Karpas-422 (cell line): ENCODE data around the gene SIVA1. TPM values are rescaled to one million over a fixed set of nuclear protein-coding genes. Genes with fewer than 3 reads are reported as not detected.
"Not testable (repeated sequence)": the region's sequence is repeated elsewhere in the genome, so short reads cannot be mapped to it uniquely, and the experiment has no call there.

Experiments
- DNase-seq: peaks from one replicate; pipeline ENCODE4 v3.0.0-alpha.2; 2015
- H2AFZ ChIP-seq: fragments of 200-600 bp; sonication (generic); 2 replicates; pipeline ENCODE4 v1.6.1; 2014; ENCODE audit warnings: antibody characterized with exemption, low read length, mixed read lengths
- H3K27ac ChIP-seq: fragments of 200-600 bp; sonication (generic); 2 replicates; pipeline ENCODE4 v1.5.1; 2014; ENCODE audit warnings: mild to moderate bottlenecking, low read length, moderate library complexity
- H3K27me3 ChIP-seq: fragments of 200-600 bp; sonication (generic); 2 replicates; pipeline ENCODE4 v1.6.1; 2014; ENCODE audit warnings: low read length, mixed read lengths
- H3K36me3 ChIP-seq: fragments of 200-600 bp; sonication (generic); 2 replicates; pipeline ENCODE4 v1.6.1; 2014; ENCODE audit warnings: low read length, mixed read lengths; ENCODE audit not compliant: insufficient read depth
- H3K4me1 ChIP-seq: fragments of 200-600 bp; sonication (generic); 2 replicates; pipeline ENCODE4 v1.6.1; 2014; ENCODE audit warnings: mild to moderate bottlenecking, low read length, mixed read lengths
- H3K4me2 ChIP-seq: fragments of 200-600 bp; sonication (generic); 2 replicates; pipeline ENCODE4 v1.6.1; 2014; ENCODE audit warnings: low read length, low read depth, mild to moderate bottlenecking; ENCODE audit not compliant: poor library complexity, severe bottlenecking
- H3K4me3 ChIP-seq: fragments of 200-600 bp; sonication (generic); 2 replicates; pipeline ENCODE4 v1.5.1; 2014; ENCODE audit warnings: mild to moderate bottlenecking, antibody characterized with exemption, low read length, mixed read lengths
- H3K79me2 ChIP-seq: fragments of 200-600 bp; sonication (generic); 2 replicates; pipeline ENCODE4 v1.6.1; 2014; ENCODE audit warnings: mild to moderate bottlenecking, low read length, mixed read lengths
- H3K9ac ChIP-seq: fragments of 200-600 bp; sonication (generic); 2 replicates; pipeline ENCODE4 v1.6.0; 2014; ENCODE audit warnings: low read length
- H3K9me2 ChIP-seq: fragments of 200-600 bp; sonication (generic), shearing (Covaris generic); replicated peaks from 2 replicates; pipeline ENCODE4 v1.6.0; 2014; ENCODE audit warnings: mild to moderate bottlenecking, low read length, moderate library complexity; ENCODE audit not compliant: insufficient read depth
- H3K9me3 ChIP-seq: fragments of 300-700, 200-600 bp; sonication (generic); 2 replicates; pipeline ENCODE4 v1.6.1; 2014; ENCODE audit warnings: low read length, mixed read lengths
- H4K20me1 ChIP-seq: fragments of 200-600 bp; sonication (generic); 2 replicates; pipeline ENCODE4 v1.6.1; 2014; ENCODE audit warnings: mild to moderate bottlenecking, antibody characterized with exemption, low read length, low read depth; ENCODE audit not compliant: insufficient read depth
- total RNA-seq: library from RNA; depleted of rRNA; stranded (reverse); fragments of >200 nt; shearing (Covaris generic); gene quantifications from 2 replicates; pipeline ENCODE4 v1.2.3, GENCODE V29; 2014; ENCODE audit warnings: low replicate concordance

The SIVA1 gene
- total RNA-seq, 1 experiment from 2014 or later, result 68.1 TPM

DNA sequence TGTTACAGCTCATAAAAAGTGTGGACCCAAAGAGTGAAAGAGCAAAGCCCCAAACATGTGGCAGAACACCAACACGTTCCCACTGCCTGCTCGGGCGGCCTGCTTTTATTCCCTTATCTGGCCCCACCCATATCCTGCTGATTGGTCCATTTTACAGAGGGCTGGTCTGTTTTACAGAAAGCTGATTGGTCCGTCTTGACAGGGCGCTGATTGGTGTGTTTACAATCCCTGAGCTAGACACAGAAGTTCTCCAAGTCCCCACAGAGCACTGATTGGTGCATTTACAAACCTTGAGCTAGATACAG, 2.2 kb upstream of the SIVA1 start:
- DNase-seq, result peak; percentile 77
- H3K9me2 ChIP-seq, H3K4me2 ChIP-seq, H3K9ac ChIP-seq, H3K36me3 ChIP-seq, H3K9me3 ChIP-seq, H2AFZ ChIP-seq, H3K27me3 ChIP-seq, H3K4me3 ChIP-seq, H3K27ac ChIP-seq: not testable (repeated sequence)
- Histone ChIP-seq H3K4me1 (peaks cover 20% of the 10 kb centered on the region), H4K20me1 (peaks cover 20% of the 10 kb centered on the region), H3K79me2 (peaks cover 27% of the 10 kb centered on the region)

DNA sequence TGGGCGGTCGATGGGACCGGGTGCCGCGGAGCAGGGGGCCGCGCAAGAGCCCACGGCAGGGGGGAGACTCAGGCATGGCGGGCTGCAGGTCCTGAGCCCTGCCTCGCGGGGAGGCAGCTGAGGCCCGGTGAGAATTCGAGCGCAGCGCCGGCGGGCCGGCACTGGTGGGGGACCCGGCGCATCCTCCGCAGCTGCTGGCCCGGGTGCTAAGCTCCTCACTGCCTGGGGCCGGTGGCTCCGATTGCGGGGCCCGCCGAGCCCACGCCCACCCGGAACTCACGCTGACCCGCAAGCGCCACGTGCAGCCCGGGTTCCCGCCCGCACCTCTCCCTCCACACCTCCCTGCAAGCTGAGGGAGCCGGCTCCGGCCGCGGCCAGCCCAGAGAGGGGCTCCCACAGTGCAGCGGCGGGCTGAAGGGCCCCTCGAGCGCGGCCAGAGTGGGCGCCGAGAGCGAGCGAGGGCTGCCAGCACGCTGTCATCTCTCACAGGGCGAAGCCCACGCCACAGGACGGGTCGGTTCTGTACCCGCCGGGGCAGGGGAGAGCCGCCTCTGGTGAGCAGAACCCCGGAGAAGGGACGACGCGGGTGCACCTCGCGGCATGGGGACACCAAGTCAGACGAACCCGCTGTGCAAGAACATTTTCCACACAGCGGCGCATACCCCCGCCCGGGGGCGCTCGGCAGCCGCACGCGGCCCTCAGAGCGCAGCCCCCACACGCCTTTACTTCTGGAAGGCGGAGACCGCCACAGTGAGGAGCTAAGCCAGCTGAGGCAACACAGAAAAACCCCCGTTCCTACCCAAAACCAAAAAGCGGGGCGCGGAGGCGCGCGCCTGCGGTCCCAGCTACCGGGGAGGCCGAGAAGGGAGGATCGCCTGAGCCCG, 1.2 kb upstream of the SIVA1 start:
- no peaks in the 10 kb centered on the region for H3K9me2 ChIP-seq
- peaks cover 37% of the 10 kb centered on the region for H3K79me2 ChIP-seq
- no peak for DNase-seq
- peak overlapping the region; percentile 89 for H3K4me2 ChIP-seq
- peaks cover 20% of the 10 kb centered on the region for H3K4me1 ChIP-seq
- H3K27me3 ChIP-seq, result no peaks in the 10 kb centered on the region
- H3K9ac ChIP-seq, result peak overlapping the region; percentile 77
- peaks cover 20% of the 10 kb centered on the region for H4K20me1 ChIP-seq
- H2AFZ ChIP-seq, result peak overlapping the region; percentile 97
- H3K36me3 ChIP-seq, result no peaks in the 10 kb centered on the region; the same call in 1 of the 2 replicates
- H3K9me3 ChIP-seq, result no peaks in the 10 kb centered on the region
- H3K4me3 ChIP-seq, result peak overlapping the region; percentile 69
- H3K27ac ChIP-seq, result peak overlapping the region; percentile 51; the same call in 1 of the 2 replicates

DNA sequence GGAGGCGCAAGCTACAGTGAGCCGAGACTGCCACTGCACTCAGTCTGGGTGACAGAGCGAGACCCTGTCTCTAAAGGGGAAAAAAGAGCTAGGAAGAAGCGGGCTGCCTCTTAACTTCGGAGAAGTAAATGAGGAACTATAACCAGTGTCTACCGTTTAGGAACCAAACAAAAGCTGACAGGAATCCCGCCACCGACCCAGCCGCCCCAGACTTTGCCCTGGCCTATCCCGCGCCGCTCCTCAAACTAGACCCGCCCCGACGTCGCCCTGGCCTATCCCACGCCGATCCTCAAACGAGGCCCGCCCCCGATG, 568 bp upstream of the SIVA1 start:
- no peaks in the 10 kb centered on the region for H3K27me3 ChIP-seq
- H3K4me1 ChIP-seq, result peaks cover 20% of the 10 kb centered on the region
- peak overlapping the region; percentile 77 for H3K9ac ChIP-seq
- peak overlapping the region; percentile 89 for H3K4me2 ChIP-seq
- no peaks in the 10 kb centered on the region for H3K9me3 ChIP-seq
- no peaks in the 10 kb centered on the region for H3K9me2 ChIP-seq
- H3K4me3 ChIP-seq, result peak overlapping the region; percentile 69
- H2AFZ ChIP-seq, result peak overlapping the region; percentile 97
- H4K20me1 ChIP-seq, result peaks cover 20% of the 10 kb centered on the region
- DNase-seq, result no peak
- peaks cover 5% of the 10 kb centered on the region; the same call in 1 of the 2 replicates for H3K36me3 ChIP-seq
- H3K27ac ChIP-seq, result peak overlapping the region; percentile 51; the same call in 1 of the 2 replicates
- peaks cover 43% of the 10 kb centered on the region for H3K79me2 ChIP-seq

DNA sequence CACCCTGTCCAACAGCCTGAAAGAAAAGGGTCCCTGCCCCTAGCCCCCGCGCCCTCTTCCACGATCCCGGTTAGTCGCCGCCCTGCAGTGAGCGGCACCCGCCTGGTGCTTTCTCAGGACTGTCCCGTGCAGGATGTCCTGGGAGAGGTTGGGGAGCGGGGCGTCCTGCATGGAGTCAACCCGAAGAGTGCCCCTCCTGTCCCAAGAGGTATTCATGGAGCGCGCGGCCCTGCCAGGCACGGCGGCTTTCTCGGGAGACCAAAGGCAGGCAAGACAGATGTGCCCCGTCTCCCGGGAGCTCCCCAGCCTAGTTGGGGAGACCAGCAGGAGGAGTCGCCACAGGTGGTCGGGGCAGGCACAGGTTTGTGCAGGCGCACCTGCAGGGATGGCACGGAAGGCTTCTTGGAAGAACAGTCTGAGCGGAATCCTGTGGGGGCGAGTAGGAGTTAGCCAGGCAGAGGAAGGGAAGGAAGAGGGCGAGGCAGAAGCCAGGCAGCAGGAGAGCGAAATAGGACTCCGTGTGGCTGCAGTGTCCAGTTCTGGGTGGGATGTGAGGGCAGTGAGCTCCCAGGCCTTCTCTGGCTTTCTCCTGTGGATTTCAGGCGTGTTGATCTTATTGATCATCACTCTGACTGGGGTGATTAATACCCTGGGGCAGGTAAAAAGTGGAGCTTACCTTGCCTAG, 723 bp downstream of the SIVA1 start:
- DNase-seq, result peak; percentile 58
- peak overlapping the region; percentile 90 for H3K9ac ChIP-seq
- H3K4me3 ChIP-seq, result peak overlapping the region; percentile 99
- H3K9me3 ChIP-seq, result no peaks in the 10 kb centered on the region
- peaks cover 20% of the 10 kb centered on the region for H3K4me1 ChIP-seq
- peaks cover 48% of the 10 kb centered on the region for H3K79me2 ChIP-seq
- H3K9me2 ChIP-seq, result no peaks in the 10 kb centered on the region
- peak overlapping the region; percentile 94 for H3K4me2 ChIP-seq
- no peak overlapping the region for H3K27ac ChIP-seq
- peaks cover 5% of the 10 kb centered on the region; the same call in 1 of the 2 replicates for H3K36me3 ChIP-seq
- peaks cover 24% of the 10 kb centered on the region for H4K20me1 ChIP-seq
- no peak overlapping the region for H2AFZ ChIP-seq
- H3K27me3 ChIP-seq, result no peaks in the 10 kb centered on the region

DNA sequence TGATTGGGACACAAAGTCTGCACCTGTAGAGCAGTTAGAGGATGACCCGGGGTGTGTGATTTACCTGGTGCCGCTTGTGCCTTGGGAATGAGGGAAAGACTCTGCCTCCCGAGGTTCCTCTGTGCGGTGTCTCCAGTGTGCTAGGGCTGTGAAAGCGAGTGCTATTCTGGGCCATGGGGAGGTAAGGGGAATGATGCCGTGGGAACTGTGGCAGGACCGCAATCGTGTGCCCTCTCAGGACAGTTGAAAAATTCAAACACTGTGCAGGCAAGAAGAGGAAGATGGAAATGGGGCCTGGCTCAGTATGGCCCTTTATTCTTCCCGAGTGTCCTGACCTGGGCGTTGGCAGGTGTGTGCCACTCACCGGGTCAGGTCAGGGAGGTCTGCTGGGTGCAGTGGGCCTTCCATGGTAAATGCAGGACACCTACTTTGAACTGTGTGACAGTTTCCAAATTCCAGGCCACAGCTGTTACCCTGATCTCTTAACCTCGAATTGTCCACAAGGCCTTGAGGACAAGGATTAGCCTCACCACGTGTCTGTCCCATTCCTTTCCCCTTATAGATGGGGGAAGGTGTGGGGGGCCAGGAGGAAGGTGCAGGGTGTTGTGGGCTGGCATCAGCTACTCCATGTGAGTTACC, 1.4 kb downstream of the SIVA1 start:
- Histone ChIP-seq H3K4me3 (peak overlapping the region; percentile 99), H3K27ac (no peak overlapping the region), H2AFZ (no peak overlapping the region), H3K36me3 (peaks cover 5% of the 10 kb centered on the region; the same call in 1 of the 2 replicates), H3K9me2 (no peaks in the 10 kb centered on the region), H3K27me3 (no peaks in the 10 kb centered on the region), H3K4me2 (peak overlapping the region; percentile 94), H3K9me3 (no peaks in the 10 kb centered on the region), H4K20me1 (peaks cover 26% of the 10 kb centered on the region), H3K79me2 (peaks cover 51% of the 10 kb centered on the region), H3K4me1 (peaks cover 20% of the 10 kb centered on the region), H3K9ac (peak overlapping the region; percentile 90)
- no peak for DNase-seq

DNA sequence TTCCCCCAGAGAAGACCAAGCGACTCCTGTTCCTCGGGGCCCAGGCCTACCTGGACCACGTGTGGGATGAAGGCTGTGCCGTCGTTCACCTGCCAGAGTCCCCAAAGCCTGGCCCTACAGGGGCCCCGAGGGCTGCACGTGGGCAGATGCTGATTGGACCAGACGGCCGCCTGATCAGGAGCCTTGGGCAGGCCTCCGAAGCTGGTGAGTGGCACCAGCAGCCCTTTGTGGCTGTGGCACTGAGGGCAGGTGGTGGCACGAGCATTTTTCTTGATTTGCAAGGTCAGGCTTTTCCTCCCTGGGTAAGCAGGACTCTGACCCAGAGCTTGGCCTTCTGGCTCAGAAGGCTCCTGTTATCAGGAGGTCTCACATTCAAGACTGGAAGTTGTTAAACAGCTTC, 2.7 kb downstream of the SIVA1 start:
- Histone ChIP-seq H3K36me3 (peaks cover 5% of the 10 kb centered on the region; the same call in 1 of the 2 replicates), H3K9ac (no peak overlapping the region)

DNA sequence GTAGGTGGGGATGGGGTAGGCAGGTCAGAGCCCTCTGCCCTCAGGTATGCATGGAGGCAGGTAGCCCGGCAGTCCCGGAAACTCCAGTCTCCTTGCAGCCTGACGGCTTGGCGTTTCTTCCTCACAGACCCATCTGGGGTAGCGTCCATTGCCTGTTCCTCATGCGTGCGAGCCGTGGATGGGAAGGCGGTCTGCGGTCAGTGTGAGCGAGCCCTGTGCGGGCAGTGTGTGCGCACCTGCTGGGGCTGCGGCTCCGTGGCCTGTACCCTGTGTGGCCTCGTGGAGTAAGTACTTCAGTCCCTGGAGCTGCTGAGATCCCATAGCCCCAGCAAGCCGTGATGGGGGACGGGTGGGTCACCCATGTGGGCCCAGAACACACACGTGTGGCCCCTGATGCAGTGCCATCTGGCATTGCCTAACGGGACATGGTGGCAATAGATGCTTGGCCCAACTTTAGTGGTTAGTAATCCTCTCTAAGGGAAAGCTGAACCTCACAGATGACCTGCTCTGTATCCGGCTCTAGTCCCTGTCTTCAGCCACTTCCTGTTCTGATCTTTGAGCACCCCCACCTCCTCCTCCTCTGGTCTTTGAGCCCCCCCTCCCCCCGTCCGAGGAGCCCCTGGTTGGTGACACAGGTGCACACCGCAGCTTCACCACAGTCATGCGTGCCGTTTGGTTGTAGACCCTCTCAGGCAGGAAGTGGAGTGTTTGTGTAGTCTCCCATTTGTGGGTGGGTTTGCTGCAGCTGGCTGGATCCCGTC, 3.7 kb downstream of the SIVA1 start:
- Histone ChIP-seq H3K4me2 (no peak overlapping the region), H3K79me2 (peaks cover 52% of the 10 kb centered on the region), H4K20me1 (peaks cover 30% of the 10 kb centered on the region), H3K27ac (no peak overlapping the region), H3K4me3 (no peak overlapping the region), H3K9ac (no peak overlapping the region), H3K4me1 (peaks cover 20% of the 10 kb centered on the region), H3K9me3 (no peaks in the 10 kb centered on the region), H2AFZ (no peak overlapping the region), H3K9me2 (no peaks in the 10 kb centered on the region), H3K27me3 (no peaks in the 10 kb centered on the region), H3K36me3 (peaks cover 5% of the 10 kb centered on the region; the same call in 1 of the 2 replicates)
- DNase-seq, result no peak

More for the DNA sequence above, 2.7 kb downstream of the SIVA1 start:
- H3K27me3 ChIP-seq, result no peaks in the 10 kb centered on the region
- no peak overlapping the region for H3K27ac ChIP-seq
- no peak for DNase-seq
- H3K9me2 ChIP-seq, result no peaks in the 10 kb centered on the region
- H3K4me3 ChIP-seq, result no peak overlapping the region
- peaks cover 52% of the 10 kb centered on the region for H3K79me2 ChIP-seq
- H3K9me3 ChIP-seq, result no peaks in the 10 kb centered on the region
- H3K4me2 ChIP-seq, result no peak overlapping the region
- peaks cover 20% of the 10 kb centered on the region for H3K4me1 ChIP-seq
- H2AFZ ChIP-seq, result no peak overlapping the region
- peaks cover 26% of the 10 kb centered on the region for H4K20me1 ChIP-seq
